HG03108 (cell line): Measurements from ENCODE around the gene MYBPC2.
A peak's percentile ranks its signal among the peaks of the same experiment; 100 is the strongest.
"Not testable (repeated sequence)": the region's sequence is repeated elsewhere in the genome, so short reads cannot be mapped to it uniquely, and the experiment has no call there.

Experiments
- ATAC-seq: cut with Tn5 transposase; IDR thresholded peaks from one replicate; pipeline ENCODE4 v1.9.1; 2021; ENCODE audit warnings: moderate library complexity; ENCODE audit not compliant: unreplicated experiment

MYBPC2 gene

GRCh38 chr19:50432221-50433028 is at the start of gene MYBPC2:
Gene MYBPC2 (plus strand): TSS chr19:50432892. CDS start chr19:50432954, 62 bp downstream.
- ATAC-seq = peak; percentile 7

- no peak for ATAC-seq
Observed at GRCh38 chr19:50383001-50383851, 49.5 kb upstream of the MYBPC2 start.

- ATAC-seq = peak; percentile 78
Observed at GRCh38 chr19:50383852-50384684, 48.6 kb upstream of the MYBPC2 start, which contains the start of gene POLD1. Gene POLD1 (plus strand): TSS chr19:50384347. CDS start chr19:50398852, 14,505 bp downstream.

GRCh38 chr19:50384685-50385535 is 47.8 kb upstream of the MYBPC2 start:
- ATAC-seq = no peak

GRCh38 chr19:50387176-50387867 is 45.4 kb upstream of the MYBPC2 start:
- no peak for ATAC-seq

- no peak for ATAC-seq
Observed at GRCh38 chr19:50387868-50388245, 44.8 kb upstream of the MYBPC2 start.

GRCh38 chr19:50390295-50390694 is 42.4 kb upstream of the MYBPC2 start:
- not testable (repeated sequence) for ATAC-seq

- ATAC-seq = not testable (repeated sequence)
Observed at GRCh38 chr19:50390952-50391351, 41.7 kb upstream of the MYBPC2 start.

GRCh38 chr19:50392759-50393158 is 39.9 kb upstream of the MYBPC2 start:
- no peak for ATAC-seq

- no peak for ATAC-seq
Observed at GRCh38 chr19:50393589-50393988, 39.1 kb upstream of the MYBPC2 start.

GRCh38 chr19:50394017-50394416 is 38.7 kb upstream of the MYBPC2 start:
- ATAC-seq = no peak

GRCh38 chr19:50398675-50399367 is 33.9 kb upstream of the MYBPC2 start:
- ATAC-seq = no peak

- ATAC-seq = no peak
Observed at GRCh38 chr19:50399368-50399745, 33.3 kb upstream of the MYBPC2 start.

GRCh38 chr19:50401605-50402450 is 30.9 kb upstream of the MYBPC2 start:
- ATAC-seq = no peak

- ATAC-seq = no peak
Observed at GRCh38 chr19:50402544-50403301, 30.0 kb upstream of the MYBPC2 start.

- no peak for ATAC-seq
Observed at GRCh38 chr19:50406156-50406820, 26.4 kb upstream of the MYBPC2 start.

- no peak for ATAC-seq
Observed at GRCh38 chr19:50406829-50407228, 25.9 kb upstream of the MYBPC2 start.
